ENCODE data around the gene ATP6V1G3.

DNA sequence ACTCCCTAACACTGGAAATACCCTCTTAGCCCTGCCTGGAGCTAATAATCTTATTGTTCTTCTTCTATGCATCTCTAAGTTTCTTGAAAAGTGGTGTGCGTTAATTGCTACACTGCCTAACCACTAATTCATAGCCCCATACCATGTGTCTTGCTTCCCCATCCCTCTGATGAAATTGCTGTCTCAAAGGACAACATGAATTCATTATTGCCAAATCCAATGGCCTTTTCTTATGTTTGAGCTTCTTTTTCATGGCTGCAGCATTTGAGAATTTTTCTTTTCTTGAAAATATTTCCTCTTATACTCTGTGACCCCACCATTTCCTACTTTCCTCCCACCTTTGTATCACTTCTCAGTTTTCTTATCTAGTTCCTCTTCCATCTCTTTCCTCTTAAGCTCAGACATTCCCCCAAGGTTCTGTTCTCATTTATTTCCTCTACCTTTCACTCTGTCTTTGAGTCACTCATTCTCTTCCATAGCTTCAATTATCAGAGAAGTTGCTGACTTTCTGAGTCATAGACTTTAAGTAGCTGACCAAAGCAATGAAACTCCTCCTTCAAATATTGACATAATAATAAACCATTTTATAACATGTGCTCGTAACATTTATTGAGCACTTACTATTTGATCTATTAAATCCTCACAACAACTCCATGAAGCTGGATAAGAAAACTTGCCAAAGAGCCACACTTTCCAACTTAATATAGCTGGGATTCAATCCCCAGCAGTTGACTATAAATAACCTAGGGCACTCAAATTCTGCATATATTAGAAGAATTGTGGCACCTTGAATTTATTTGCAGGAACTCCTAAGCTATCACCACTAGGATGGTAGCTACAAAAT lies 35.5 kb upstream of the ATP6V1G3 start:
- TF ChIP-seq, protein P1, sequence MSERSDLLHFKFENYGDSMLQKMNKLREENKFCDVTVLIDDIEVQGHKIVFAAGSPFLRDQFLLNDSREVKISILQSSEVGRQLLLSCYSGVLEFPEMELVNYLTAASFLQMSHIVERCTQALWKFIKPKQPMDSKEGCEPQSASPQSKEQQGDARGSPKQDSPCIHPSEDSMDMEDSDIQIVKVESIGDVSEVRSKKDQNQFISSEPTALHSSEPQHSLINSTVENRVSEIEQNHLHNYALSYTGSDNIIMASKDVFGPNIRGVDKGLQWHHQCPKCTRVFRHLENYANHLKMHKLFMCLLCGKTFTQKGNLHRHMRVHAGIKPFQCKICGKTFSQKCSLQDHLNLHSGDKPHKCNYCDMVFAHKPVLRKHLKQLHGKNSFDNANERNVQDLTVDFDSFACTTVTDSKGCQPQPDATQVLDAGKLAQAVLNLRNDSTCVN (tag by site-specific recombination; optimal IDR thresholded peaks at IDR 0.05), result no peak
- TF ChIP-seq, protein P2, sequence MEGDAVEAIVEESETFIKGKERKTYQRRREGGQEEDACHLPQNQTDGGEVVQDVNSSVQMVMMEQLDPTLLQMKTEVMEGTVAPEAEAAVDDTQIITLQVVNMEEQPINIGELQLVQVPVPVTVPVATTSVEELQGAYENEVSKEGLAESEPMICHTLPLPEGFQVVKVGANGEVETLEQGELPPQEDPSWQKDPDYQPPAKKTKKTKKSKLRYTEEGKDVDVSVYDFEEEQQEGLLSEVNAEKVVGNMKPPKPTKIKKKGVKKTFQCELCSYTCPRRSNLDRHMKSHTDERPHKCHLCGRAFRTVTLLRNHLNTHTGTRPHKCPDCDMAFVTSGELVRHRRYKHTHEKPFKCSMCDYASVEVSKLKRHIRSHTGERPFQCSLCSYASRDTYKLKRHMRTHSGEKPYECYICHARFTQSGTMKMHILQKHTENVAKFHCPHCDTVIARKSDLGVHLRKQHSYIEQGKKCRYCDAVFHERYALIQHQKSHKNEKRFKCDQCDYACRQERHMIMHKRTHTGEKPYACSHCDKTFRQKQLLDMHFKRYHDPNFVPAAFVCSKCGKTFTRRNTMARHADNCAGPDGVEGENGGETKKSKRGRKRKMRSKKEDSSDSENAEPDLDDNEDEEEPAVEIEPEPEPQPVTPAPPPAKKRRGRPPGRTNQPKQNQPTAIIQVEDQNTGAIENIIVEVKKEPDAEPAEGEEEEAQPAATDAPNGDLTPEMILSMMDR (tag by site-specific recombination; IDR thresholded peaks at IDR 0.05), result no peak

Measured in HEK293 (cell line).